ENCODE measurements around the gene BOLA3. TPM values are rescaled to one million over a fixed set of nuclear protein-coding genes. Genes with fewer than 3 reads are reported as not detected.

Gene BOLA3
- polyA plus RNA-seq, 1 donor from 2014 or later = 89.1 TPM

GRCh38 chr2:74174909-74175308 lies 27.2 kb upstream of the BOLA3 start:
- Histone ChIP-seq H4K20me1 (ENCODE audit: insufficient read depth) (no peaks in the 10 kb centered on the region), H3K4me3 (ENCODE audit: low read length) (no peak overlapping the region), H3K27me3 (ENCODE audit: insufficient read depth, low read depth, low read length) (no peaks in the 10 kb centered on the region), H3K79me2 (replicated peaks; ENCODE audit: insufficient read depth, low read length) (peaks cover 46% of the 10 kb centered on the region), H3K27ac (ENCODE audit: low read length) (no peak overlapping the region), H3K9me2 (ENCODE audit: insufficient read depth, low read length) (no peaks in the 10 kb centered on the region), H3K36me3 (ENCODE audit: insufficient read depth, low read length) (no peaks in the 10 kb centered on the region), H2AFZ (ENCODE audit: low read depth, low read length) (no peak overlapping the region), H3F3A (ENCODE audit: insufficient read depth, low read length, poor library complexity, severe bottlenecking) (peaks cover 3% of the 10 kb centered on the region), H3K4me2 (ENCODE audit: low read length) (no peak overlapping the region), H3K9ac (ENCODE audit: low read length) (no peak overlapping the region), H3K9me3 (ENCODE audit: low read length) (no peaks in the 10 kb centered on the region)
- TF ChIP-seq REST (IDR thresholded peaks at IDR 0.05; ENCODE audit: borderline replicate concordance) = no peak
- TF ChIP-seq EP300 (conservative IDR thresholded peaks at IDR 0.05; ENCODE audit: poor library complexity, severe bottlenecking) = no peak
- no peak for TF ChIP-seq TAF1 (IDR thresholded peaks at IDR 0.05; ENCODE audit: low read depth)
- no peak for TF ChIP-seq POLR2AphosphoS5 (IDR thresholded peaks at IDR 0.05)
- TF ChIP-seq RAD21 (conservative IDR thresholded peaks at IDR 0.05) = no peak
- no peak for TF ChIP-seq MXI1 (conservative IDR thresholded peaks at IDR 0.05; ENCODE audit: poor library complexity, severe bottlenecking)
- no peak for TF ChIP-seq SMC3 (conservative IDR thresholded peaks at IDR 0.05; ENCODE audit: poor library complexity)
- no peak for TF ChIP-seq CTCF (IDR thresholded peaks at IDR 0.05; ENCODE audit: poor library complexity, severe bottlenecking)
- no peak for TF ChIP-seq EZH2 (IDR thresholded peaks at IDR 0.05; ENCODE audit: borderline replicate concordance, insufficient read depth, low read length, poor library complexity, severe bottlenecking)

GRCh38 chr2:74168739-74169138 lies 21.0 kb upstream of the BOLA3 start:
- Histone ChIP-seq H3K9ac (ENCODE audit: low read length) (no peak overlapping the region), H2AFZ (ENCODE audit: low read depth, low read length) (no peak overlapping the region), H3K27ac (ENCODE audit: low read length) (no peak overlapping the region), H3K27me3 (ENCODE audit: insufficient read depth, low read depth, low read length) (no peaks in the 10 kb centered on the region), H3K36me3 (ENCODE audit: insufficient read depth, low read length) (peaks cover 4% of the 10 kb centered on the region), H3K4me2 (ENCODE audit: low read length) (no peak overlapping the region), H3K79me2 (replicated peaks; ENCODE audit: insufficient read depth, low read length) (peaks cover 6% of the 10 kb centered on the region), H3F3A (ENCODE audit: insufficient read depth, low read length, poor library complexity, severe bottlenecking) (no peaks in the 10 kb centered on the region), H3K9me3 (ENCODE audit: low read length) (no peaks in the 10 kb centered on the region), H3K9me2 (ENCODE audit: insufficient read depth, low read length) (no peaks in the 10 kb centered on the region), H3K4me3 (ENCODE audit: low read length) (no peak overlapping the region), H4K20me1 (ENCODE audit: insufficient read depth) (no peaks in the 10 kb centered on the region)
- TF ChIP-seq EZH2 (IDR thresholded peaks at IDR 0.05; ENCODE audit: borderline replicate concordance, insufficient read depth, low read length, poor library complexity, severe bottlenecking) (no peak), MXI1 (conservative IDR thresholded peaks at IDR 0.05; ENCODE audit: poor library complexity, severe bottlenecking) (no peak), REST (IDR thresholded peaks at IDR 0.05; ENCODE audit: borderline replicate concordance) (no peak), EP300 (conservative IDR thresholded peaks at IDR 0.05; ENCODE audit: poor library complexity, severe bottlenecking) (no peak), CTCF (IDR thresholded peaks at IDR 0.05; ENCODE audit: poor library complexity, severe bottlenecking) (no peak), RAD21 (conservative IDR thresholded peaks at IDR 0.05) (no peak)
